Measurements from ENCODE around the gene TXNDC15.
"Not testable (repeated sequence)": the region's sequence is repeated elsewhere in the genome, so short reads cannot be mapped to it uniquely, and the experiment has no call there.

Gene TXNDC15, protein sequence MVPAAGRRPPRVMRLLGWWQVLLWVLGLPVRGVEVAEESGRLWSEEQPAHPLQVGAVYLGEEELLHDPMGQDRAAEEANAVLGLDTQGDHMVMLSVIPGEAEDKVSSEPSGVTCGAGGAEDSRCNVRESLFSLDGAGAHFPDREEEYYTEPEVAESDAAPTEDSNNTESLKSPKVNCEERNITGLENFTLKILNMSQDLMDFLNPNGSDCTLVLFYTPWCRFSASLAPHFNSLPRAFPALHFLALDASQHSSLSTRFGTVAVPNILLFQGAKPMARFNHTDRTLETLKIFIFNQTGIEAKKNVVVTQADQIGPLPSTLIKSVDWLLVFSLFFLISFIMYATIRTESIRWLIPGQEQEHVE

DNA sequence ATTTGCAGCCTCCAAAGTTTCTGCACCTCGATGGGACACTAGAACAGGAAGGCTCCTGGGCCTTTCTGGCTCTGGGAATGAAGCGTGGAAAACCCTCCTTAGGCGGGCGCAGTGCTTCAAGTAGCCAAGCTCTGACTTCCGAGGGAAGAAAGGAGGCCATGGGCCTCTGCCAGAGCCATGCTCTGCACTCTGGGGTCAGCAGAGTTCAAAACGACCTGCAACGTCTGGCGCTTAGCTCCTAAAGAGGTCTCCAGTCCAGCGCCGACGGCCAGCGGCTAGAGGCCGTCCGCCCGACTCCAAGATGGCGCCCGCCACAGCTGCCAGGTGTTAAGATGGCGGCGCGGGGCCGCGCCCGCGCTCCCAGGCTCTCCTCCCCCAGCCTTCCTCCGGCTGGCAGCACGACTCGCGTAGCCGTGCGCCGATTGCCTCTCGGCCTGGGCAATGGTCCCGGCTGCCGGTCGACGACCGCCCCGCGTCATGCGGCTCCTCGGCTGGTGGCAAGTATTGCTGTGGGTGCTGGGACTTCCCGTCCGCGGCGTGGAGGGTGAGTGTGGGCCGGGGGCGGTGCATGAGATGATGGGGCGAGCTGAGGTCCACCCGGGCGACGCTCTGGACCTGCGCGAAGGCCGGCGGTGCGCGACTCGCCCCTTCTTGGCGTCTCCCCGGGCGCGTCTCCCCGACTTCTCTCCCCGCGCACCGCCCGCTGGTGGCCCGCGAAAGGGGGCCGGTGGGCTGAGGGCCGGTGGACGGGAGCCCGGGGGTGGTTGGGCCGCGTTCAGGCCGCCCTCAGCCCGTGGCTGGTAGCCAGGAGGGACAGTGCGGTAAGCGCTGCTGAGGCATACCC, at the start of gene TXNDC15:
TSS of gene TXNDC15 (plus strand) at position 385 of the 844 bp plus-strand sequence. CDS start at position 442, 57 bp downstream.
- DNase-seq (ENCODE audit: low read depth): peak; percentile 65

DNA sequence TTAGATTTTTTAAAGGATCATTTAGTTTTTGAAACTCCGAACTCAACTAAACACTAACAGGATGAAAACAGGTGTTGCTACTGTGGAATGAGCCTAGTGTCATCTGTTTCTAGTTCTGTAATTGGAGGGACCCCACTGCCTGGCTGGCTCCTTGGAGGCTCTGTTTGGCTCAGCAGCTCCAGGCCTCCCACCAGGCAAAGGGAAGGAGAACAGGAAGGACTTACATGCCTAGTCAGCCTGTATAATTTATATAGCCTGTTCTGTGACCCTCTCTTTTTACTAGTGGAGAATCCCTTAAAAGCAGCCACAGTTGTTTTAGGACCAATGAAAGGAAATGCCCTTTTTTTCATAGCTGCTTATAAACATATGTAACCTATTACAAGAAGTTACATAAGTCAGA, 49.5 kb upstream of the TXNDC15 start:
- DNase-seq (ENCODE audit: low read depth): no peak

DNA sequence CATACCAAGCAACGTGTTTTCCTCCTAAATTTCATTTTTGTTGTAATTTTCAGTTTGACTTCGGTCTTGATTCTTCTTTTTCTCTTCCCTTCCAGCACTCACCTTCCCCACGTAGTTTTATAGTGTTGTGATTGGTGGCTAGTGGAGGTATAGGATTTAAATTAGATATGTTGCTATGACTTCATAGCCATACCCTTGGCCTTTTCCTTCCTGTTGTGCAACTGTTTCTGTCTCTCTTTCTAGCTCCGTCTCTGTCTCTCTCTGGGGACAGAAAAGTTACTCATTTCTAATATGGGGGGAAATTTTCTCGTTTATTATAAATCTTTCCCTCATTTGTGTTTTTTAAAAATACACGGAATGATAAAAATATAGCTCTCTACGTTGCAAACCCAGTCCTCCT, 49.0 kb upstream of the TXNDC15 start:
- no peak for DNase-seq (ENCODE audit: low read depth)

DNA sequence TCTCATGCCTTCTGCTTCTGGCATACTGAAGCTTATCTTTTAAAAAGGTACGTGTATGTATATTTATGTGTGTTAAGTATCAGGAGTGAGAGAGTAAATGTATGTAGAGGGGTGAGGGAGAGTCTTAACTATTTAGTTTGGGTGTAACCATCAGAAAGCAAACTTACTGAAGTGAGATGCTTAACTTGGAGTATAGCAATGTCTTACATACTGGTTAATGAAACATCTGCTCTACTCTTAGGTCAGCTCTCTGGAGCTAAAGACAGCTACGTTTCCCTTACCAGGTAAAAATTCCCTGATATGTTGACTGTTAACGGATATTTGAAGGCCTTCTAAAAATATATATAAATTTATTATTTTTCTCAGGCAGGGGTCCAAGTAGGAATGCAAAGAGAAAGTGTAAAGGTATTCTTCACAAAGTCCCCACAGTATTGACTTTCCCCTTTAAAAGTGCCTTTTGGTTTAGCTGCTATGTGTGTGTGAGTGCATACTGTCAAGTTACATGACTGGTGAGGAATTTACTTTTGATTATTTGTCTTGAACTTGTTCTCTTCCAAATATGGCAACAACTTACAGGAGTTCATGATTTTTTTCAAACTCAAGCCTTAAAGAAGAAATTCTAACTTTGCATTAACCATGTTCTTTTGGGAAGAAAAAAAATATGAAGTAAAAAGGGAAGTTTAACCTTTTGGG, 40.7 kb upstream of the TXNDC15 start:
- DNase-seq (ENCODE audit: low read depth): no peak

DNA sequence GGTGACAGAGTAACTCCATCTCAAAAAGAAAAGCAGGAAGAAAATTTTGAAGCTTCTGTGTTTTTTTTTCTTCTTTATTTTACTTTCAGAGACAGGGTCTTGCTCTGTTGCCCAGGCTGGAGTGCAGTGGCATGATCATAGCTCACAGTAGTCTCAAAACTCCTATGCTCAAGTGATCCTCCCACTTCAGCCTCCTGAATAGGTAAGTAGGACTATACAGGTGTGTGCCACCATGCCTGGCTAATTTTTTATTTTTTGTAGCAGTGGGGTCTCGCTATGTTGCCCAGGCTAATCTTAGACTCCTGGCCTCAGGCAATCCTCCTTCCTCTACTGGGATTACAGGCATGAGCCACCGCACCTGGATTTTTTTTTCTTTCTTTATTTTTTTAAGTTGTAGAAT, 38.5 kb upstream of the TXNDC15 start:
- no peak for DNase-seq (ENCODE audit: low read depth)

DNA sequence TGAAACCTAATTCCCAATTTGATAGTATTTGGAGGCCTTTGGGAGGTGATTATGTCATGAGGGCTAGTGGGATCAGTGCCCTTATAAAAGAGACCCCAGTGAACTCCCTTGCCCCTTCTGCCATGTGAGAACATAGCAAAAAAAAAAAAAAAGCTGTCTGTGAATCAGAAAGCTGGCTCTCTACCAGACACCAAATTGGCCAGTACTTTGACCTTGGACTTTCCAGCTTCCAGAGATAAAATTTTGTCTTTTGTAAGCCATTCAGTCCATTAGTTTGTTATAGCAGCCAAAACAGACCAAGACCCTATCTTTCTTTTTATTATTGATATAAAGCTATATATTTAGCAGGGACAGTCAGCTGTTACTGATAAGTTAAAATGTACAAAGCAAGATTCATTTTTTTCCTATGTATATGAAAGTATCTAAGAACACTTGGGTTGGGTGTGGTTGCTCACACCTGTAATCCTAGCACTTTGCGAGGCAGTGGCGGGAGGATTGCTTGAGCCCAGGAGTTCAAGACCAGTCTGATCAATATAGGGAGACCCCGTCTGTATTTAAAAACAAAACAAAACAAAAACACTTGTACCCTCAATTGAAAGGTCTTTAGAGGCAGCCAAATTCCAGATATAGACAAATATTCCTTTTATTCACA, 36.5 kb upstream of the TXNDC15 start:
- no peak for DNase-seq (ENCODE audit: low read depth)

DNA sequence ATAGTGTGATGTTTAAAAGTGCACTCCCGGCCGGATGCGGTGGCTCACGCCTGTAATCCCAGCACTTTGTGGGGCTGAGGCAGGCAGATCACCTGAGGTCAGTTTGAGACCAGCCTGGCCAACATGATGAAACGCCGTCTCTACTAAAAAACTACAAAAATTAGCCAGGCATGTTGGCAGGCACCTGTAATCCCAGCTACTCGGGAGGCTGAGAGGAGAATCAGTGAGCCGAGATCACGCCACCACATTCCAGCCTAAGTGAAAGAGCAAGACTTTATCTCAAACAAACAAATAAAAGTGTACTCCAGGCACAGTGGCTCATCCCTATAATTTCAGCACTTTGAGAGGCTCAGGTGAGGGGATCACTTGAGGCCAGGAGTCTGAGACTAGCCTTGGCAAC, 35.8 kb upstream of the TXNDC15 start:
- DNase-seq (ENCODE audit: low read depth): not testable (repeated sequence)

DNA sequence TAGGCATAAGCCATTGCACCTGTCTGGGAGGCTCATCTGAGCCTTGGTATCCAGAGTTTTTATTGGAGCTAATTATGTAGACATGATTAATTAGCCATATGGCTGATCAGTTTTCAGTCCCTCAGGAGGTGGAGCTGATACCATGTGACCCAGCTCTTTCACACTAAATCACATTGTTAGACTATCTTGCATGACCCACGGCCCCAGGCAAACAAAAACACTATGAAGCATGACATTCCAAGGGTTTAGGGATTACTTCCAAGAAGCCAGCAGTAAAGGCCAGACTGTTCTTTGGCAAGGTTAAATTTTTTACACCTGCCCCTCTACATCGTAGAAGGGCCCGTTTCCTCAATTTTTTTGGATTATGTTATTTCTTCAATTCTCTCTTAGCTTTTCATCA, 33.4 kb upstream of the TXNDC15 start:
- DNase-seq (ENCODE audit: low read depth): no peak

DNA sequence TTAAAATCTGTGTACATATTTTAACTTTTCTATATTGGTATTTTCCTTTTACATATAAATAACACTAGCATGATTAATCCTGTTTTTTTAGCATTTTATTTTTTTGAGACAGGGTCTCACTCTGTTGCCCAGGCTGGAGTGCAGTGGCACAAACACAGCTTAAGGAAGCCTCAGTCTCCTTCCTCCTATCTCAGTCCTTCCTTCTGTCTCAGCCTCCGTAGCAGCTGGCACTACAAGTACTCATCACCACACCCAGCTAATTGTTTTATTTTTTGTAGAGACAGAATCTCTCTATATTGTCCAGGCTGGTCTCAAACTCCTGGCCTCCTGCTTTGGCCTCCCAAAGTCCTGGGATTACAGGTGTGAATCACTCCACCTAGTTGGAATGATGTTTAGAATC, 29.9 kb upstream of the TXNDC15 start:
- DNase-seq (ENCODE audit: low read depth): no peak

DNA sequence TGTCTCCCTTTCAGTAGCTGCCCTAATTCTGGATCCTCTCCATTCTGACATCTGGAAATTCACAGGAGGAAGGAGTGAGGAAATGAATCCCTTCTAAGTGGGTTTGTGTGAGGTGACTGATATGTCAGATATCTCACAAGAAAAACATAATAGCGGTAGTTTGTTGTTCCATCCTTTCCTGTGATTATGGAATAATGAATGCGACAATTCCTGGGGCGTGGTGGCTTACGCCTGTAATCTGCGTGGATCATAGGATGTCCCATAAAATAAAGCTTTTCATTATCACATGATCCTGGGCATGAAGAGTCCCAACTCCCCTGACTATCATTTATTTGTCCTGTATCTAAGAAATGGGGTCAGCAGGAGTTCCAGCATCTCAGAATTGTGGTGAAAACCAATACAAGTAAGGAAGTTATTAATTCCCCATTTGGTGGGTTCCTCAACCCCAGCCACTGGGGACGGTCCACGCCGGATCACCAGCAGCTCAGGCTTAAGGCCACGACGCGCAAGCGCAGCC, 28.8 kb upstream of the TXNDC15 start:
- no peak for DNase-seq (ENCODE audit: low read depth)

DNA sequence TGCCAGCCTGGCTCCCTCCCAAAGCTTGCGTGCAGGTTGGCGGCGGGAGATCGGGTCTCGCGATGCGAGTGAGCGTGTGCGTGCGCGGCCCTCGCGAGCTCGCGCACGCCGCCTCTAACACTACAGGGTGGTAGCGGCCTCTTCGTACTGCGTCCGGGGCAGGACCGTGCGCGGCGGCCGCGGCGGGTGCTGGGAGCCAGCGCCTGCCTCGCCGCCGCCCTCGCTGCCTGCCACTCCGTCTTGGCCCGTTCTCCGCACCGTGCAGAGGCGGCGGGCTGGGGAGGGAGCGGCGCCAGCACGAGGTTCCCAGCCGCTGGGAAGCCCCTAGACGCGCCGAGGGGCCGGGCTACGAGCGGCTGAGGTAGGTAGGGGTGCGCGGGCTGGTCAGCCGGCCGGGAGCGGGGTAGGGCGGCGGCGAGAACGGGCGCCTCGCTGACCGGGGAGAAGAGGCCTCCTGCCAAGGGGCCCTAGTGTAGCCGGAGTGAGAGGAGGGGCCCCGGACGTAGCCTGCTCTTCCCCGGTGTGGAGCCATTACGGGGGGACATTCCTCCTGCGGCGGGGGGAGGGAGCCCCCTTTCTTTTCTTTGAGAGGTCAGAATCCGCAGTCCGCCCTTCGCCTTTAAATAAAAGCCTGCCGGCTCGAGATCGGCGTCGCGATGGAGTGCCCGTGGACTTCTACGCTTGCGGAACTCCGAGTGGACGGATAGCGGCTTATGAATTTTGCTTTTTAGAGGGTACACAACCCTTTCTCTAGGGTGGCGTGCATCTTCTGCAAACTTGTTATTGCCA, 28.1 kb upstream of the TXNDC15 start, which contains the start of gene C5orf24:
TSS of gene C5orf24 (plus strand) at position 117 of the 789 bp plus-strand sequence. CDS start 8,933 bp downstream, outside the sequence.
- peak; percentile 84 for DNase-seq (ENCODE audit: low read depth)

DNA sequence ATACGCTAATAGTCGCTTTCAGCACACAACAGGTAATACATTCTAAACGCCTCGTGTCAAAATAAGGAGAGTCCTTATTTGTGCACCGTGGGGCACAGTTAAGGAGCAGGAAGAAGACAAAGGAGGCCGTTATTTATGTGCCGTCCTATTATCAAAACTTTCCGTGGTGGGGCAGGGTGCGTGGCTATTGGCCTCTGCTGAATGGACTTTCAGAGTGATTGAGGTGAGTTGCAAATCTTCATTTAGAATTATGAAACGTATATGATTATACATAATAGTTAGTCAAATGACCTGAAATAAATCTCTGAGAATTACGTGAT, 27.6 kb upstream of the TXNDC15 start:
- DNase-seq (ENCODE audit: low read depth): no peak

DNA sequence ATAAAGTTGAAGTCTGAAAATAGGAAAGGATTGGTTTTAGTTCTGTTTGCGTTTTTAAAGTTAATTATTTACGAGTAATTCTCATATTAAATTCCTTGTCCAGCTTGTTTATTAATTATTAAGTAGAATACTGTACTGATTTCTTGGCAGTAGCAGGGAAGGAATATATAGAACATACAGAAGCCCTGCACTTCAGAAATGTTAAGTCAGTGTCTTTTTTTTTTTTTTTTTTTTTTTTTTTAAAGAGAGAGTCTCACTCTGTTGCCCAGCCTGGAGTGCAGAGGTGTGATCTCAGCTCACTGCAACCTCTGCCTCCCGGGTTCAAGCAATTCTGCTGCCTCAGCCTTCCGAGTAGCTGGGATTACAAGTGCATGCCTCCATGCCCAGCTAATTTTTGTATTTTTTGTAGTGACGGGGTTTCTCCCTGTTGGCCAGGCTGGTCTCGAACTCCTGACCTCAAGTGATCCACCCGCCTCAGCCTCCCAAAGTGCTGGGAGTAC, 24.7 kb upstream of the TXNDC15 start:
- DNase-seq (ENCODE audit: low read depth): not testable (repeated sequence)

DNA sequence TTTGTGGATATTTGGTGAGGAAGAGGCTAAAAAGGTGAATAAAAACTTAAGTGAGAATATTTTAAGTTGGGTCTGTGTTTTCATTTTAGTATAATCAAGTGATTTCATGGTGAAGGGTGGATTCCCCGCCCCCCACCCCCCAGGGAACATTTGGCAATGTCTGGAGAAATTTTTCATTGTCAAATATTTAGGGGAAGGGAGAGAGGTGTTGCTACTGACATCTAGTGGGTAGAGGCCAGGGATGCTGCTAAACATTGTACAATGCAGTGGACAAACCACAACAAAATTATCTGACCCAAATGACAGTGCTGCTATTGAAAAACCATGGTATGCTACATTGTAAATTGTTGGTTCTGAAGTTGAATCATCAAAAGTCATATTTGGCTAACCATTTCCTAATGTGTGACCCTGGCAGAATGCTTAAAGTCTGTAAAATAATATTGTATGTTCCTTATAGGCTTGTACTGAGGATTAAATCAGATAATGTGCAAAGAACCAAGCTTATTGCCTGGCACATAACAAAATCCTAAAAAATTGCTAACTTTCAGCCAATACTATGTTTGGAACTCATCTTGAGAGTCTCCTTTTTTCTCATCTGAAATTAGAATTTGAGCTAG, 22.8 kb upstream of the TXNDC15 start:
- DNase-seq (ENCODE audit: low read depth): no peak

DNA sequence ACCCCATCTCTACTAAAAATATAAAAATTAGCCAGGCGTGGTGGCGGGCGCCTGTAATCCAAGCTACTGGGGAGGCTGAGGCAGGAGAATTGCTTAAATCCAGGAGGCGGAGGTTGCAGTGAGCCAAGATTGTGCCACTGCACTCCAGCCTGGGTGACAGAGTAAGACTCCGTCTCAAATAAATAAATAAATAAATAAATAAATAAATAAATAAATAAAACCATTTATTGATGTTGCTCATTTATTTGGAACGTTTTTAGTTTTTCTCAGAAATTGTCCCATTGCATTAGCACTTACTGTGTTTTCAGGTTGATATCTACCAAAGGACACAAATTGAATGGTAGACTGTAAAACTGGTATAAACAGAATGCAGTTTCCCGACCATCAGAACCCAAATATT, 17.7 kb upstream of the TXNDC15 start:
- not testable (repeated sequence) for DNase-seq (ENCODE audit: low read depth)

DNA sequence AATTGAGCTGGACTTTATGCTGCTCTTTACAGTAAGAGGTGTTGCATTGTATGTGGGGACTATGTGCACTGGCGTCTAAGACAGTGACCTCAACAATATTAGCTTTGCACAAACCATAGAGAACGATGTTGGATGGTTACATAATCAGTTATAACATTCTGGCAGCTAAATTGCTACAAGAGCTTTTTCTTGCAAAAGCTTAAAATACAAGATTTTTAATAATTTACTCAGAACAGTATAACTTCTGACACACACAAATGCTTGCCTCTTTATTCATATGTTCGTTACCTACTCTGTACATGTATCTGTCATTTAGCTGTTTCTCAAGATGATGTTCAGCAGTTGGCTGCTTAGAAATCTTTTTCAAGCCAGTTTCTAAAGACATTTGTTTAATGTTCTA, 16.8 kb upstream of the TXNDC15 start:
- no peak for DNase-seq (ENCODE audit: low read depth)

DNA sequence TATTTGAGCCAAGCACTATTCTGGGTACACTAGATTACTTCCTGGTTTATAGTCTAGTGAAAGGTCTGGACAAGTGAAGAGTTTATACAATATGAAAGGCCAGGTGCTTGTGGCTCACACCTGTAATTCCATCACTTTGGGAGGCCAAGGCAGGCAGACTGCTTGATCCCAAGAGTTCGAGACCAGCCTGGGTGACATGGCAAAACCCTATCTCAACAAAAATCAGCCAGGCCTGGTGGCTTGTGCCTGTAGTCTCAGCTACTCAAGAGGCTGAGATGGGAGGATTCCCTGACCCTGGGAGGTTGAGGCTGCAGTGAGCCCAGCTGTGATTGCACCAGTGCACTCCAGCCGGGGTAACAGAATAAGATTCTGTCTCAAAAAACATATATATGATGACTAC, 9.5 kb upstream of the TXNDC15 start:
- no peak for DNase-seq (ENCODE audit: low read depth)

DNA sequence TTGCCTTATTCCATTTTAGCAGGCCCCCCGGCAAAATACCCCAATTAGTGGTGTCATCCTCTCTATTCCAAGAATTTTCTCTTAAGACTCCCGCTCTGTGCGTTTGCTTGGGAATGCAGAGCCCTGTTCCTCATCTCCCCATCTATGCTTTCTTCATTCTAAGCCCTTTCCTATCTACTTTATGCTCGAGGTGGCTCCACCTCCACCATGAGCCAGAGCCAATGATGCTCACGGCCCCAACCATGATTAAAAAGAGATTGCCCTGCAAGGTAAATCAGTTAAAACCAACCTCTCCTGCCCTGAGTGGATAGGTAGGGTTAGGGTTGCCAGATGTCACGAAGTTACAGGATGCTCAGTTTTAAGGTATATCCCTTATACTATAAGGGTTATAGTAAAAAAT, 677 bp upstream of the TXNDC15 start:
- no peak for DNase-seq (ENCODE audit: low read depth)

DNA sequence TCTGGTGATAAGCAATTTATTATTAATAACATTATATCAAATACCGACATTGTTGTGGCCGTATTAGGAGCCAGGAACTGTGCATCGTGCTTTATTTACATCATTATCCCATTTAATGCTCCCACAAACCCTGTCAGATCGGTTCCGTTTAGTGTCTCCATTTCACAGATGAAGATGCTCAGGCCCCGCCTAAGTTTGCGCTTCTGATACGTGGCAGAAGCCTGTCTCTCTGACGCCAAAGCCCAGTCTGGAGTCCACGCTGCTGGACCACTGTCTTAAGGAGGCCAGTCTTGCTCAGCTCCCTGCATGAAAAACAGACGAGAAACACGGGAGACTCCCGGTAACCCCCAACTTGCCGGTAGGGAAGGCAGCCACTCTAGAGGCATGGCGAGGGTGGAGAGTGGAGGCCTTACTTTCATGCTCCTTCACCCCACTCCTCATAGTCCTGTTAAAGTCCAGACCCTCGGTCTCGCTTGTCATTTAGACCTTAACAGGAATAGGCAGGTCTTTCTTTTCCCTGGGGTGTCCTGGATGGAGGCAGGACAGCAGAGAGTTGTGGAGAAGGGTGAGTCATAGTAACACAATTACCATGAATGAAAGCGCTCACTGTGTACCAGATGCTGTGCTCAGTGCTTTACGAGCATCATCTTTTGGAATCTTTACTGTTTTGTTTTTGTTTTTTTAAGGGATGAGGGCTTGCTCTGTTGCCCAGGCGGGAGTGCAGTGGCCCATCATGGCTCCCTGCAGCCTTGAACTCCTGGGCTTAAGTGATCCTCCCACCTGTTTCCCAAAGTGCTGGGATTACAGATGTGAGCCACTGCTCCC, 872 bp downstream of the TXNDC15 start:
- DNase-seq (ENCODE audit: low read depth): peak; percentile 12

DNA sequence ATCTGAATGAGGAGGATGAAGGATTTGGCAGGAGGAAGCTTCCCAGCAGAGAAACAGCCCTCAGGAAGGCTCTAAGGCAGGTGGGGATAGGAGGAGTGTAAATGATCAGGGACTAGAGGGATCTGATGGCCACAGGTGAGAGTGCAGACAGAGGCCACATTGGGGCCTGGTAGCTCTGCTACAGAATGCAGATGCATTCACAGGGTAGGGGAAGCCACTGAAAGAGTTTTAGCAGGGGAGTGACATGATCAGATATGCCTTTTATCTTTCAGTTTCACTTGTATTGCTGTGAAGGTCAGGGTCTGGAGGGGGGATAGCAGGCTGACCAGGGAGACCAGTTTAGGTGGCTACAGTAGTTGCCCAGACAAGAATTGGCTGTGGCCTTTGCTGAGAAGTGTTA, 3.0 kb downstream of the TXNDC15 start:
- DNase-seq (ENCODE audit: low read depth): no peak

Data from activated gamma-delta T cell treated with anti-CD3 and anti-CD28 coated beads, Interleukin-2, amount 50 U/mL, for 16 hours (primary cell).